GM18502 (cell line): ENCODE results near the gene SNX25.
"Not testable (repeated sequence)": the region's sequence is repeated elsewhere in the genome, so short reads cannot be mapped to it uniquely, and the experiment has no call there.

Experiments used
- ATAC-seq: cut with Tn5 transposase; IDR thresholded peaks from one replicate; pipeline ENCODE4 v1.9.1; 2021; ENCODE audit warnings: mild to moderate bottlenecking; ENCODE audit not compliant: unreplicated experiment, poor library complexity

SNX25 gene

GRCh38 chr4:185227713-185228278, 18.4 kb downstream of the SNX25 start:
- no peak for ATAC-seq

- ATAC-seq = no peak
These were observed 19.8 kb downstream of the SNX25 start for GRCh38 chr4:185229021-185229818.

GRCh38 chr4:185232370-185232769, 23.0 kb downstream of the SNX25 start:
- no peak for ATAC-seq

- ATAC-seq = no peak
These were observed 25.9 kb downstream of the SNX25 start for GRCh38 chr4:185235119-185235842.

- ATAC-seq = no peak
These were observed 26.6 kb downstream of the SNX25 start for GRCh38 chr4:185235843-185236503.

GRCh38 chr4:185237175-185237574, 27.8 kb downstream of the SNX25 start:
- no peak for ATAC-seq

GRCh38 chr4:185238215-185238681, 28.9 kb downstream of the SNX25 start:
- no peak for ATAC-seq

GRCh38 chr4:185238750-185239149, 29.4 kb downstream of the SNX25 start:
- ATAC-seq = no peak

GRCh38 chr4:185240486-185240885, 31.1 kb downstream of the SNX25 start:
- ATAC-seq = not testable (repeated sequence)

- no peak for ATAC-seq
These were observed 33.5 kb downstream of the SNX25 start for GRCh38 chr4:185242749-185243533.

- no peak for ATAC-seq
These were observed 34.5 kb downstream of the SNX25 start for GRCh38 chr4:185243879-185244278.

GRCh38 chr4:185244763-185245162, 35.4 kb downstream of the SNX25 start:
- no peak for ATAC-seq

- no peak for ATAC-seq
These were observed 37.1 kb downstream of the SNX25 start for GRCh38 chr4:185246453-185246852.

- ATAC-seq = no peak
These were observed 37.8 kb downstream of the SNX25 start for GRCh38 chr4:185247151-185247550.

GRCh38 chr4:185248393-185249039, 39.1 kb downstream of the SNX25 start:
- no peak for ATAC-seq

GRCh38 chr4:185249105-185249504, 39.7 kb downstream of the SNX25 start:
- no peak for ATAC-seq

GRCh38 chr4:185254434-185254833, 45.0 kb downstream of the SNX25 start:
- ATAC-seq = no peak

GRCh38 chr4:185255868-185256267, 46.5 kb downstream of the SNX25 start:
- ATAC-seq = peak; percentile 37

- no peak for ATAC-seq
These were observed 47.0 kb downstream of the SNX25 start for GRCh38 chr4:185256446-185256845.
